ENCODE results near the gene PIK3R2.
"Not testable (repeated sequence)": the region's sequence is repeated elsewhere in the genome, so short reads cannot be mapped to it uniquely, and the experiment has no call there.

PIK3R2 gene

DNA sequence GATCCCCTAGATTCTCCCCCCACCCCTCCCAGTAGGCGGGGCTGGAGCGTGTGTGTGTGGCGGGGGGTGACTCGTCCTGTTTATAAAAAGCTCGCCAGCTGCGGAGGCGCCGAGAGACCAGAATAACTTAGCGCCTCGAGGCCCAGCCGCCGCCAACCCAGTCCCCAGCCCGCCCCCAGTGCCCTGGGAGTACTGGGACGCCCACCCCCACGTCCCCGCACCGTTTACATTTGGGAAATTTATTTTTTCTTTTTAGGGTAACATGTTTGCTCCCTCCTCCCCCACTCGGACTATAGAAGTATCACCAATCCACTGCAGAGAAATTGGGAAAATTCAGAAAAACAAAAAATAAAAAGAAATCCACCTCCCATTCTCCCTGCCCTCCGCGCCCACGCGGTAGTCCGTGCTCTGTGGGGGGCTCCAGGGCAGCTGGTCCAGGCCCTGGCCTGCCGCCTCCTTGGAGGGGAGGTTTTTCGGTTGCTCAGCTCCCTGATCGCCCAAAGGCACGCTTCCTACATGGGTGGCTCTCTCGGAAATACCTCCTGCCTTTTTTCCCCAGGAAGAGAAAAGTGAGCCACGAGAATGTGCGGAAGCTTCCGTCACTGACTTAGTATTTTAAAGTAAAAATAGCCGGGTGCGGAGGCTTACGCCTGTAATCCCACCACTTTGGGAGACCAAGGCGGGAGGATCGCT lies 52.4 kb downstream of the PIK3R2 start:
- peak; percentile 57 to 76 for DNase-seq

- no peak for DNase-seq
Observed at GRCh38 chr19:18206018-18206417, 53.1 kb downstream of the PIK3R2 start.

DNA sequence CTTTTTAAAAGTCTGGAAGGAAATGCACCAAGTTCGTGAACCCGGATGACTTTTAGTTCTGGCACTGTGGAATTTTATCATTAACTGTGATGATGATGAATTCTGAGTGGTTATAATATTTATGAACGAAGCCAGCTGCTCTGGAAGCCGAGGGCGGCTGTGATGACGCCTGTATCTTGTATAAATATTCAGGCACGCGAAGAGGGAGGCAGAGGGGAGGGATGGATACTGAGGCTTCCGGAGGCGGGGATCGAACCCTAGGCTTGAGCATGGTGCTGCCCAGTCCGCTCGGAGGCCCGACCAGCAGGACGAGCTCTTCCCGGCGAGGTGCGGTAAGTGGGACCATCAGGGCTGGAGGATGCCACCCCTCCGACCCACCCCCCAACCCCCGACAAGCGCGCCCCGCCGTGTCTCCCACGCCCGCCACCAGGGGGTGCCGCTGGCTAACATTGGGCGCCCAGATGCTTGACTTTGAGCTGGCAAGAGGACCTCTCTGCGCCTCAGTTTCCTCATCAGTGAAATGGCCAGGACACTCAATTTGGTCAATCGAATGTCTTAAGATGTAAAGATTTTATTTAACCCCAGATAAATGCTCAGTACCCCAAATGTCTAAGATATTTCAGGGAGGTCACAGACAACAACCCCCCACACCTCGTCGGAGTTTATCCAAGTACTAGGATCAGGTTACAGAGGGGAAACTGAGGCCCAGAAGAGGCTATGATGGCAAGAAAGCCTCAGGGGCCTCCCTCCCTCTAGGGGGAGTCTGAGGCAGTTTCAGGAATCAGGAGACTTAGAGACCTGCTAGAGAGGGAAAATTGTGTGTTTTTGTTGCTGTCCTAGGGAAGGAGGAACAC lies 55.4 kb downstream of the PIK3R2 start:
- DNase-seq, result peak; percentile 37 to 55

- DNase-seq, result not testable (repeated sequence)
Observed at GRCh38 chr19:18209912-18210311, 56.9 kb downstream of the PIK3R2 start.

- DNase-seq, result no peak
Observed at GRCh38 chr19:18211683-18212082, 58.7 kb downstream of the PIK3R2 start.

GRCh38 chr19:18214779-18215433 lies 61.9 kb downstream of the PIK3R2 start:
- DNase-seq, result no peak

DNA sequence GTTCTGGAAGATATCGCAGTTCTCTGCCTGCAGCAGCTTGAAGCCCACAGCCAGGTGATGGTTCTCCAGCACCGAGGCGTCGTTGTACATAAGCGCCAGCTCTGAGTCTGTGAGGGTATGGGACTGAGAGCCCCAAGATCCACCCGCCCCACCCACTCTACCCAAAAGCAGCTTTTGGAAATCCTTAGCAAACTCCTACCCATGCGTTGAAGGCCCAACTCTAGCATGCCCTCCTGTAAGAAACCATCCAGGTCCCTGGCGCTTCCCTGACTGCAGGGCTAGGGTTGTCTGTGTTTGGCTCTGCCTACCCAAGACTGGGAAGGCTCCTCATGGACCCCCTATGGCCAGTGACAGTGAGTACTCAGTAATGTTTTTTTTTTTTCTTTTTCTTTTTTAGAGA lies 63.8 kb downstream of the PIK3R2 start:
- DNase-seq, result no peak

DNA sequence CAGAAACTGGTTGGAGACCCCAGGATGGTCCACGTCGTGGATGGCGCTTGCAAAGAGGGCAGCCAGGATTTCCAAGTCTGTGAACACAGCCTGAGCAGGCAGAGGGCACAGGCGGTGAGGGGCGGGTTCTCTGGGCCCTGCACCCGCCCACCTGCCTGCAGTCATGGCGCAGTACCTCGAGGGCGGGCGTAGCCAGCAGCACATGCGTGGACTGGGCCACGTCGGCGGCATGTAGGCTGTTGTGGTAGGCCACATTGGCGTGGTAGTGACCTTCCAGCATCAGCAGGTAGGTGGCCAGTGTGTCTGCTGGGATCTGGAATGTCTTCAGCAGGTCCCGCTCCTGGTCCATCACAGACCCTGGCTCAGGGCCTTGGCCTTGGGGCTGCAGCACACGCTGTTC lies 65.2 kb downstream of the PIK3R2 start:
- DNase-seq, result no peak

DNA sequence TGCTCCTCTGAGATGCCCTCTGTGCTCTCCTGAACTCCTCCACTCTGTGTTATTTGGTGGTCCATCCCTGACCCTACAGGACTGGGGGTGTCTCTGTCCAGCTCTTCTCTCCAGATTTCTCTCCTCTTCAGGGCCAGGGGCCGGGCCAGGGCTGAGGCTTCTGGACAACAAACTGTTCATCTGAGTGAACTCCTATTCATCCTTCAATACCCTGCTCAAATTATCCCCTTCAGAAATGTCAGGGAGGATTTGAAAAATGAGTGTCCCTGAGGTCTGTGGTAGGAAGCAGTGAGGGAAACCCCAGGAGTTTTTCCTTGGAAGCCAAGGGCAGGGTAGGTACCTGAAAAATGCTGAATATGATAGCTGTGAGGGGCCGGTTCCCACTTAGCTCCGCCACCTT lies 65.6 kb downstream of the PIK3R2 start:
- DNase-seq, result no peak
